GM23248 (cell line): ENCODE data around the gene BCL11B. TPM values are rescaled to one million over a fixed set of nuclear protein-coding genes. Genes with fewer than 3 reads are reported as not detected.

Experiments used
- DNase-seq: peaks from one replicate; pipeline ENCODE4 v3.0.0-alpha.2; 2015
- H2AFZ ChIP-seq: fragments of 200-600 bp; sonication (generic); 2 replicates; pipeline ENCODE4 v1.6.1; 2016; ENCODE audit warnings: antibody characterized with exemption
- H3F3A ChIP-seq: fragments of 200-600 bp; sonication (generic); 2 replicates; pipeline ENCODE4 v1.6.1; 2016; ENCODE audit warnings: mild to moderate bottlenecking, antibody characterized with exemption, mixed run types; ENCODE audit not compliant: insufficient read depth
- H3K27ac ChIP-seq: fragments of 200-600 bp; sonication (generic); 2 replicates; pipeline ENCODE4 v1.5.1; 2016; ENCODE audit warnings: mild to moderate bottlenecking
- H3K27me3 ChIP-seq: fragments of 200-600 bp; sonication (generic); replicated peaks from 2 replicates; pipeline ENCODE4 v1.6.1; 2016; ENCODE audit warnings: mild to moderate bottlenecking; ENCODE audit not compliant: insufficient read depth
- H3K36me3 ChIP-seq: fragments of 200-600 bp; sonication (generic); 2 replicates; pipeline ENCODE4 v1.6.1; 2016; ENCODE audit warnings: low read depth, mild to moderate bottlenecking
- H3K4me1 ChIP-seq: fragments of 200-600 bp; sonication (generic); 2 replicates; pipeline ENCODE4 v1.6.1; 2016; ENCODE audit warnings: mild to moderate bottlenecking; ENCODE audit not compliant: insufficient read depth
- H3K4me2 ChIP-seq: fragments of 200-600 bp; sonication (generic); one replicate; pipeline ENCODE4 v1.6.1; 2016; ENCODE audit warnings: mild to moderate bottlenecking; ENCODE audit not compliant: unreplicated experiment
- H3K4me3 ChIP-seq: fragments of 200-600 bp; sonication (generic); 2 replicates; pipeline ENCODE4 v1.5.1; 2016; ENCODE audit warnings: mild to moderate bottlenecking
- H3K79me2 ChIP-seq: fragments of 200-600 bp; sonication (generic); 2 replicates; pipeline ENCODE4 v1.6.1; 2016; ENCODE audit warnings: mild to moderate bottlenecking; ENCODE audit not compliant: insufficient read depth
- H3K9ac ChIP-seq: fragments of 200-600 bp; sonication (generic); 2 replicates; pipeline ENCODE4 v1.6.1; 2016; ENCODE audit warnings: mild to moderate bottlenecking
- H3K9me2 ChIP-seq: fragments of 200-600 bp; sonication (generic); 2 replicates; pipeline ENCODE4 v1.6.1; 2016; ENCODE audit warnings: mixed run types, mild to moderate bottlenecking, moderate library complexity; ENCODE audit not compliant: insufficient read depth
- H3K9me3 ChIP-seq: fragments of 200-600 bp; sonication (generic); one replicate; pipeline ENCODE4 v1.6.1; 2017; ENCODE audit warnings: low read depth
- H4K20me1 ChIP-seq: fragments of 200-600 bp; sonication (generic); 2 replicates; pipeline ENCODE4 v1.6.0; 2016; ENCODE audit not compliant: insufficient read depth
- EZH2 ChIP-seq: fragments of 200-600 bp; sonication (generic); IDR thresholded peaks from 2 replicates; pipeline ENCODE4 v1.6.1; 2018; ENCODE audit warnings: antibody characterized with exemption, mild to moderate bottlenecking; ENCODE audit not compliant: insufficient read depth, poor library complexity, severe bottlenecking
- EZH2phosphoT487 ChIP-seq: fragments of 200-600 bp; sonication (generic); IDR thresholded peaks from 2 replicates; pipeline ENCODE4 v1.6.1; 2018; ENCODE audit warnings: antibody characterized with exemption, moderate library complexity, mild to moderate bottlenecking, low read depth; ENCODE audit not compliant: insufficient read depth
- WGBS, 2 experiments: methylation state at CpG; one replicate each; pipeline ENCODE4 v1.1.6; 2015 to 2017; ENCODE audit warnings: low lambda C conversion rate in 2 of 2, low coverage in 1 of 2; ENCODE audit errors: missing lambda C conversion rate in 2 of 2; 5-methylcytosine and 5-hydroxymethylcytosine counted together
- in situ Hi-C: fragments of 300-500 bp; cut with MboI; formaldehyde crosslinking; loops from 2 replicates; pipeline ENCODE4 v1.15.0; 2020
- polyA plus RNA-seq: library from polyadenylated mRNA; unstranded; fragments of >200 nt; fragmentation: Nextera tagmentation; extraction: Ambion mirVana; gene quantifications from 2 replicates; pipeline ENCODE4 v1.2.1, GENCODE V29; 2016
- total RNA-seq: library from RNA; depleted of rRNA; stranded (reverse); fragments of >200 nt; shearing (Covaris generic); gene quantifications from 2 replicates; pipeline ENCODE4 v1.2.3, GENCODE V29; 2014

BCL11B gene
- total and polyA plus RNA-seq, 2 experiments from 2014 or later = not detected

GRCh38 chr14:99249389-99249788 lies 22.6 kb downstream of the BCL11B start:
- Histone ChIP-seq H3K27ac (no peak overlapping the region), H3K9ac (no peak overlapping the region), H4K20me1 (no peaks in the 10 kb centered on the region), H3K79me2 (no peaks in the 10 kb centered on the region), H3K4me1 (no peaks in the 10 kb centered on the region), H3K9me3 (no peaks in the 10 kb centered on the region), H3K4me2 (no peak overlapping the region), H3F3A (no peaks in the 10 kb centered on the region), H3K4me3 (no peak overlapping the region), H3K36me3 (no peaks in the 10 kb centered on the region), H2AFZ (no peak overlapping the region), H3K9me2 (no peaks in the 10 kb centered on the region), H3K27me3 (peaks cover 38% of the 10 kb centered on the region)
- 74 to 84% methylated on average over 6 of the region's 6 CpGs for WGBS, 2 experiments
- TF ChIP-seq EZH2phosphoT487 (no peak), EZH2 (no peak)
- in situ Hi-C loops = no loop called here
- DNase-seq = no peak

DNA sequence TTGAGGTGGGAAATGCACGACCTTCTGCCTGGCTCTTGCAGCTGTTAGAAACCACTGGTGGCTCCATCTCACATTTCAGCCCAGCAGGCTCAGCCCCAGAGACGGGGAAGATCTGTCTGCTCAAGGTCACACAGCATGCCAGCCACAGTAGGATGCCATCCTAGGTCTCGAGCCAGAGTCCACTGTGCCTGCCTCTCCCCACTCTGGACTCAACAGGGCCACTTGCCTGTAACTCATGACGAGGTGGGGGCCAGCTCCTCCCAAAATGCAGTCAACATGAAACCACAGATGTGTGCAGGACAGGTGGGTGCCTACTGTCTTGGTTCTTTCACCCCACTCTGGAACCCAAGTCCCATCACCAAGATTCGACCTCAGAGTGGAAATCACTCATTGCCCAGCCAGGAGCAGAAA lies 23.2 kb downstream of the BCL11B start:
- Histone ChIP-seq H3K27me3 (peaks cover 41% of the 10 kb centered on the region), H3K4me3 (no peak overlapping the region), H3F3A (no peaks in the 10 kb centered on the region), H3K4me2 (no peak overlapping the region), H3K79me2 (no peaks in the 10 kb centered on the region), H3K9me3 (no peaks in the 10 kb centered on the region), H3K36me3 (no peaks in the 10 kb centered on the region), H3K27ac (no peak overlapping the region), H4K20me1 (no peaks in the 10 kb centered on the region), H3K9me2 (no peaks in the 10 kb centered on the region), H3K4me1 (no peaks in the 10 kb centered on the region), H3K9ac (no peak overlapping the region), H2AFZ (no peak overlapping the region)
- TF ChIP-seq EZH2 = no peak
- no peak for TF ChIP-seq EZH2phosphoT487
- in situ Hi-C loops = no loop called here
- DNase-seq = no peak
- 39 to 45% methylated on average over 4 to 5 of the region's 5 CpGs for WGBS, 2 experiments

DNA sequence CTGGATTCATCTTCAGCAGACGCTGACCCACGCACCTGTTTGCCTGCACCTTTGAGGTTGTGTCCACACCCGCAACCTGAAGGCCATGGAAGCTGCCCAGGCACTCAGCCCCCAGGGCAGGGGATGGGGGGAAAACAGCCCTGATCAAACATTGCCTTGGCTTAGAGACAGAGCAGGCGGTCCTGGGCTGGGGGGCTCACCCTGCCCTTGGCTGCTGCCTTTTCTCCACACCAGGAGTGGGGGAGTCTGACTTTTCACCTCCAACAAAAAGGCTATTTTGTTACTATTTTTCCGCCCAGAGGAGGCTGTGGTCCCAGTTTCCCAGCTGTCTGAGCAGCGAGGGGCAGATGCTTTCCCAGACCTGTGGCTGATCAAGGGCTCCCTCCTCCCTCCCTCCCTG lies 24.2 kb downstream of the BCL11B start:
- H3K4me3 ChIP-seq = no peak overlapping the region
- no peak overlapping the region for H3K27ac ChIP-seq
- no peaks in the 10 kb centered on the region for H3K36me3 ChIP-seq
- 64 to 70% methylated on average over 6 of the region's 6 CpGs for WGBS, 2 experiments
- no peak overlapping the region for H2AFZ ChIP-seq
- H3K27me3 ChIP-seq = peaks cover 41% of the 10 kb centered on the region
- DNase-seq = no peak
- H3K9ac ChIP-seq = no peak overlapping the region
- no peaks in the 10 kb centered on the region for H3K4me1 ChIP-seq
- H3K9me3 ChIP-seq = no peaks in the 10 kb centered on the region
- TF ChIP-seq EZH2 (no peak), EZH2phosphoT487 (no peak)
- H3K4me2 ChIP-seq = no peak overlapping the region
- in situ Hi-C loops = no loop called here
- no peaks in the 10 kb centered on the region for H4K20me1 ChIP-seq
- H3K9me2 ChIP-seq = no peaks in the 10 kb centered on the region
- no peaks in the 10 kb centered on the region for H3F3A ChIP-seq
- H3K79me2 ChIP-seq = no peaks in the 10 kb centered on the region

GRCh38 chr14:99247101-99247729 lies 24.8 kb downstream of the BCL11B start:
- Histone ChIP-seq H3K9me3 (no peaks in the 10 kb centered on the region), H4K20me1 (no peaks in the 10 kb centered on the region), H3K4me1 (no peaks in the 10 kb centered on the region), H2AFZ (no peak overlapping the region), H3K79me2 (no peaks in the 10 kb centered on the region), H3K9me2 (no peaks in the 10 kb centered on the region), H3K27me3 (peaks cover 41% of the 10 kb centered on the region), H3K36me3 (no peaks in the 10 kb centered on the region), H3K4me3 (no peak overlapping the region), H3K4me2 (no peak overlapping the region), H3K9ac (no peak overlapping the region), H3K27ac (no peak overlapping the region), H3F3A (no peaks in the 10 kb centered on the region)
- no peak for DNase-seq
- in situ Hi-C loops = no loop called here
- no peak for TF ChIP-seq EZH2phosphoT487
- 41 to 42% methylated on average over 9 of the region's 9 CpGs for WGBS, 2 experiments
